NCI-H524 treated with DMSO at 0.1 percent for 48 hours (cell line): ENCODE data around the gene INVS.
"Not testable (repeated sequence)": the region's sequence is repeated elsewhere in the genome, so short reads cannot be mapped to it uniquely, and the experiment has no call there.

Experiments used
- DNase-seq: peaks from one replicate; lab custom pipeline; 2025; lab: John Stamatoyannopoulos, UW

INVS gene

GRCh38 chr9:100196828-100197227 lies 97.8 kb downstream of the INVS start:
- DNase-seq = no peak

- no peak for DNase-seq
Measured at GRCh38 chr9:100197553-100197952, 98.5 kb downstream of the INVS start.

- no peak for DNase-seq
Measured at GRCh38 chr9:100202806-100203205, 103.8 kb downstream of the INVS start.

GRCh38 chr9:100204796-100205195 lies 105.8 kb downstream of the INVS start:
- DNase-seq = no peak

- DNase-seq = no peak
Measured at GRCh38 chr9:100206899-100207298, 107.9 kb downstream of the INVS start.

GRCh38 chr9:100208673-100209072 lies 109.6 kb downstream of the INVS start:
- DNase-seq = no peak

- no peak for DNase-seq
Measured at GRCh38 chr9:100211476-100211875, 112.4 kb downstream of the INVS start.

- no peak for DNase-seq
Measured at GRCh38 chr9:100213730-100214477, 114.9 kb downstream of the INVS start.

GRCh38 chr9:100216178-100216787 lies 117.2 kb downstream of the INVS start:
- no peak for DNase-seq

GRCh38 chr9:100217536-100217935 lies 118.5 kb downstream of the INVS start:
- DNase-seq = no peak

- DNase-seq = no peak
Measured at GRCh38 chr9:100219347-100219746, 120.3 kb downstream of the INVS start.

GRCh38 chr9:100220936-100221335 lies 121.9 kb downstream of the INVS start:
- no peak for DNase-seq

- DNase-seq = no peak
Measured at GRCh38 chr9:100221538-100221937, 122.5 kb downstream of the INVS start.

- no peak for DNase-seq
Measured at GRCh38 chr9:100222674-100223073, 123.6 kb downstream of the INVS start.

- DNase-seq = no peak
Measured at GRCh38 chr9:100227636-100228035, 128.6 kb downstream of the INVS start.

- no peak for DNase-seq
Measured at GRCh38 chr9:100228352-100228869, 129.4 kb downstream of the INVS start.

GRCh38 chr9:100229136-100229535 lies 130.1 kb downstream of the INVS start:
- no peak for DNase-seq

GRCh38 chr9:100229561-100229960 lies 130.5 kb downstream of the INVS start:
- DNase-seq = no peak

GRCh38 chr9:100236986-100237385 lies 137.9 kb downstream of the INVS start:
- DNase-seq = not testable (repeated sequence)

GRCh38 chr9:100240512-100240911 lies 141.5 kb downstream of the INVS start:
- DNase-seq = no peak

GRCh38 chr9:100267211-100267610 lies 168.2 kb downstream of the INVS start:
- no peak for DNase-seq

GRCh38 chr9:100268271-100268670 lies 169.2 kb downstream of the INVS start:
- DNase-seq = no peak

GRCh38 chr9:100269656-100270055 lies 170.6 kb downstream of the INVS start:
- no peak for DNase-seq
